NCI-H1048 (cell line): ENCODE data around the gene ETFDH.
"Not testable (repeated sequence)": the region's sequence is repeated elsewhere in the genome, so short reads cannot be mapped to it uniquely, and the experiment has no call there.

Experiments used
- DNase-seq: peaks from one replicate; lab custom pipeline; 2025; lab: John Stamatoyannopoulos, UW

Gene ETFDH

DNA sequence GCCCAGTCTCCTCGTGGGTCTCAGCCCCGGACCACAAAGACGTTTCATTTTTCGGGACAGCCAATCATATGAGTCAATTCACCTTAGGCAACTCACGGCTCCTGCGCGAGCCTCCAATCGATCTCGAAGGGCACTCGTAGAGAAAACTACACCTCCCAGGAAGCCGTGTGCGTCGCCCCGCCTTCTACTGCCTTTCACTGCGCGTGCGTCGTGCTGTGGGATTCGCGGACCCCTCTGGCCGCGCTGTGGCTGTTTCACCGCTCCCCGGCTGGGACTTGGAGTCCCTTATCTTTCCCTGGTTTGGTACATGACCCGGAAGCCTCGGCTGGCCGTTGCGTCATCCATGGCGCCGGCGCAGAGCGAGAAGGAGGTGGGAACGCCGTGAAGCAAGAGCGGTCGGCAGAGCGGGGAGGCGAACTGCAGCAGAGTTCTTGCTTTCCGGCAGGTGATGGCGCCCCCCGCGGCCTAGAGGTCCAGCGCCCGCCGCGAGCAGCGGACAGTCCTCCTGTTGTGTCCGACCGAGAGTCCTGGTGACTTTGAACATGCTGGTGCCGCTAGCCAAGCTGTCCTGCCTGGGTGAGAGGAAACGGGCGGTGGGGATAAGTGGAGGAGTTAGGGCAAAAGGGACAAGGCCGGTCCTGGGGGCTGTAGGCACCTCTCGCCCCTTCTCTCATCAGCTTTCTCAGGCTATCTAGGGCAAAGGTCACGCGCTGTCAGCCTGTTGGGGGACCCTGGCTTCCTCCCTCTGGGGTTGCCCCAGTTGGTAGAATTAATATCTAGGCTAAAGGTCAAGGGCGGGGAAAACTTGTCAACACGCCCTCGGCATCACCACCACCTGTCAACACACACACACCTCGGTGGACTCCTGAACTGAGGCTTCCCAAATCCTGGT lies at the start of gene ETFDH:
Gene ETFDH, plus strand, starts transcription at position 382 of the 892 bp plus-strand sequence. Its CDS starts 161 bp downstream, at position 543.
- DNase-seq: peak; percentile 98

DNA sequence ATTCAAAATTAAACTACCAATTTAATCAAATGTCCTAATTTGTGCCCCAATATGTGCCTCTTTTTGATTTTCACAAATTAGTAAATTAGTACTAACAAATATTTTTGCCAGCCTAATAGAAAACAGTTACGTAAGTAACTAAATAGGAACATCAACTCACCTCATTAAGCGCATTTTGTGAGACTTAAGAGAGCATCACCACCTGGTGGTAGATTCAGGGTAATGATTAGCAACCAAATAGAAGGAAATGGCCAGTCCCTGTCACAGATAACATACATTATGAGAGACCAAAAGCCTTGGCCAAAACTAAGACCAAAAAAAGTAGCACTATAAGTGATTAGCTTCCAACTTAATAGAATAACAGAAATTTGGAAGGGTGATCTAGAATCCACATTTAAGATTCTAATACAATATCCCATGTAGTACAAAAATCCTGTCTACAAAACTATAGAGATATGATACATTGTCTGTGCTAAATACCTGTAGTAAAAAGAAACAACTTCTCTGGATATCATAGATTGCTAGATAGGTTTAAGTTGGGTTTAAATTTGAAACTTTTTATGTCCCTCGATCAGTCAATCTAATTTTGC lies 47.1 kb upstream of the ETFDH start:
- DNase-seq: no peak

- DNase-seq: no peak
Measured at GRCh38 chr4:158625544-158625943, 46.6 kb upstream of the ETFDH start.

GRCh38 chr4:158630893-158631292 lies 41.2 kb upstream of the ETFDH start:
- DNase-seq: no peak

- DNase-seq: no peak
Measured at GRCh38 chr4:158636619-158637018, 35.5 kb upstream of the ETFDH start.

- no peak for DNase-seq
Measured at GRCh38 chr4:158644356-158644755, 27.7 kb upstream of the ETFDH start.

- no peak for DNase-seq
Measured at GRCh38 chr4:158644760-158645159, 27.3 kb upstream of the ETFDH start.

GRCh38 chr4:158649111-158649680 lies 22.9 kb upstream of the ETFDH start:
- DNase-seq: no peak

GRCh38 chr4:158652920-158653319 lies 19.2 kb upstream of the ETFDH start:
- no peak for DNase-seq

- no peak for DNase-seq
Measured at GRCh38 chr4:158656439-158656838, 15.7 kb upstream of the ETFDH start.

GRCh38 chr4:158657291-158657690 lies 14.8 kb upstream of the ETFDH start:
- DNase-seq: no peak

DNA sequence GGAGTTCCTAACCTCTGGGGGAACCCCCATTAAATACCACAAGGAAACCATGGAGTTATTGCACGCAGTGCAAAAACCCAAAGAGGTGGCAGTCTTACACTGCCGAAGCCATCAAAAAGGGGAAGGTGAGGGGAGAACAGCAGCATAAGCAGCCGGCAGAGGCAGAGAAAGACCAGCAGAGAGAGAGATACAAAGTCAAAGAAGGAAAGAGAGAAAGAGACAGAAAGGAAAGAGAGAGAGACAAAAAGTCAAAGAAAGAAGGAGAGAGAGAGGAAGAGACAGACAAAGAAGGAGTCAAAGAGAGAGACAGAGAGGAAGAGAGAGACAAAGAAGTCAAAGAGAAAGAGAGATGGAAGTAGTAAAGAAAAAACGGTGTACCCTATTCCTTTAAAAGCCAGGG lies 8.8 kb upstream of the ETFDH start:
- DNase-seq: not testable (repeated sequence)

GRCh38 chr4:158663707-158664625 lies 8.1 kb upstream of the ETFDH start:
- not testable (repeated sequence) for DNase-seq

GRCh38 chr4:158664806-158665205 lies 7.3 kb upstream of the ETFDH start:
- no peak for DNase-seq

DNA sequence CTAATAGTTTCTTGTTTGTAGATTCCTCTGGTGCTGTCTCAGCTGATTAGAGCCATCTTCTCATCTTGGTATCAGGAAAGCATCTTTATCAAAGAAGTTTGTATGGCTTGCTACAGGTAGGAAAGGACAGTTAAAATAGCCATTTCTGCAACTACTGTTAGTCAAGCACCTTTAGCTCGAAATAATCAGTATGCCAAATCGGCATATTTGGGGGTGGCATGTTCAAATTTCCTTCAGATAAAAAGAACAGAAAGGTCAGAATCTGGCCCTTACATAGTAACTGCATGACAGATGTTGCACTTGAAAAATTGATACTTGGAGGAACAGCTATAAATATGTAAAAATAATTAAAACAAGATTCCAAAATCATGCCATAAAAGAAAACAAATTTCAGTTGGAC lies 5.2 kb upstream of the ETFDH start:
- DNase-seq: no peak

DNA sequence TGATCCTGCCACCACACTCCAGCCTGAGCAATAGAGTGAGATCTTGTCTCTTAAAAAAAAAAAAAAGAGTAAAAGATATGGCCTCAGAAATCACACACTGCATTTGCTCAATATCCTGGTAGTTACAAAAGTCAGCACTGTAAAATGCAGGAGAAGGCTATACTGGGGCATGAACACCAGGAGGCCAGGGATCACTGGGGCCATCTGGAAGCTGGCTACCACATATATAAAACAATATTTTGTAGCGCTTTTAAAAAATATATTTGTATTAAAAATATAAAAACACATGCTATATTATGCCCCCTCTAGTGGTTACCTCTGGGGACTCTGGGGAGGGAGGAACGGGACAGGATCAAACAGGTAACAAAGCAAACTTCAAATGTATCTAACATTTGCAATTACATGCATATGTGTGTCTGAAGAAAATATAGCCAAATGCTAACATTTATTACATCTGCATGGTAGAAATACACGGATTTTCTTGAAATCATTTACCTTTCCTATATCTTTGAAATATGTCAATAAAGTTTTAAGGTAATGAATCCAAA lies 4.4 kb upstream of the ETFDH start:
- DNase-seq: no peak

DNA sequence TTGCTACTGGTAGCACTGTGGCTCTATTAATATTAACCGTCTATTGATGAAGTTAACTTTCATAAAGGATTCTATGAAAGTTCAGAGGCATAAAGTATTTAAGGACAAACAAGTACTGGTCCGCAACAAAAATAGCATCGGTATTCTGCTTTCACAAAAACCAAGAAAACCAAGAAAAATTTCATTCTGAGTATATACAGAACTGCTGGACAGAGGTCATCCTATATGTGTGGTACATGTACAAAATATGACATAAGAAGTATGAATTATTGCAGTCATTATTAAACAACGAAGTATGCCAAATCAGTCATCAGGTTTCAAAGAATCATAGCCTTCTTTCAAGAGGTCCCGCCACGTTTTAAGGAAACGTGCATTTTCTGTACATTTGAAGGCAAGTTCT lies 2.8 kb upstream of the ETFDH start:
- DNase-seq: no peak

DNA sequence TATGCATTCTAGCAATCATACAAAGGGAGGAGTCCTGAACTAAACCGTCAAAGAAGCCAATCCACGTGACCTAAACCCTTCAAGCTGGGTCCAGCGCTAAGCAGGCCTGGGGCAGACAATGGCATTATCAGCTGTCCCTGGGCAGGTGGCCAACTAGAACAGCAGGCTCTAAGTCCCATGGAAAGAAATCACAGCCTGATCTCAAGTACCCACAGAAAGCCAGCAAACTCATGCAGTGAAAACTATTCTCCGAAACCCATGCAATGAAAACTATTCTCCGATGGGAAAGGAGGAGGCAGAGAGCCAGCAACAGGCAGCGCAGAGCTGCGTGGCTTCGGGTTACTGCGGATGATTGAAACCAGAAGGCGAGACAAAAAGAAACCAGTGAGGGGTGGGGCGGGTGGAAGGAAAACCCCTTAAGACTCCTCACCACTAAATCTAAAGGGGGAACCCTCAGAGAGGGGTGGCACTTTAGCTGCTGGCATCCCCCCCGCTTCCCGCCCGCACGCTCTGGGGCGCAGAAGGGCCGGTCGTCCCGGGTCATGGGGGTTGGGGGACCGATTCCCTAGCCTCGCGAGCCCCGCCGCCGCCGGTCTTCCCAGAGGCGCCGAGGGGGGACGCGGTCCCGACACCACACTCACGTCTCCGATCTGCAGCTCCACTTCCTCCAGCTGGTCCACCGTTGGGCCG lies 976 bp upstream of the ETFDH start:
- no peak for DNase-seq

DNA sequence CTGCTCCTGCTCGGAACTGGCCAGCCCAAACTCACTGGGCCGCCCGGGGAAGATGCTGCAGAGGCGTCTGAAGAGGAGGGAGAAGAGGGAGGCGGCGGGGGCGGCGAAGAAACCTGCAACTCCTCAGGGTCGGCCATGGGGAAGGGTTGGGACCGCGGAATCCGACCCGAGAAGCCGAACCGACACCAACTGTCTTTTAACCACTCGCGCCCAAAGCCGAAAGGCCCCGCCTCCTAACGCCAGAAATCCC lies 506 bp upstream of the ETFDH start, which contains the start of gene C4orf46:
Gene C4orf46, minus strand, starts transcription at position 223 of the 250 bp plus-strand sequence. Its CDS starts 86 bp downstream, at position 137.
- DNase-seq: no peak

- DNase-seq: no peak
Measured at GRCh38 chr4:158673633-158674032, 1.5 kb downstream of the ETFDH start.

- no peak for DNase-seq
Measured at GRCh38 chr4:158676076-158676475, 4.0 kb downstream of the ETFDH start.
